ENCODE data around the gene DSC1. TPM values are rescaled to one million over a fixed set of nuclear protein-coding genes. Genes with fewer than 3 reads are reported as not detected.

DSC1 gene
- total RNA-seq, 1 experiment from 2014 or later = not detected

DNA sequence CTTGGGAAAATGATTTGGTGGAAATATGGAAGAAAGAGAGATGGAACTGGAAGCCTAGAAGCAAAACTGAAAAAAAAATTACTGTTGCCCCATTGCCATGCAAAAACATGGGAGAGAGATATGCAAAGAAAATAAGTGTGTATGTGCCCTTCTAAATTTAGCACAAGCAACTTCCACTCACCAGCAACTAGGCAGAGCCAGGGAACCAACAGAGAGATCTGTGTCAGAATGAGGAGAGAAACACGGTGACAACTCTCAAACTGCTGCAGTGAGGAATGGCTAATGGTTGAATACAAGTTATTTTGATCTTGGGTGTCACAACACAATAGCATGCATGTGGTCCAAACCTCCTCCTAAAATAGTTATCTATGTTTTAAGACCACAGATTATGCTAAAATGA, 71.3 kb downstream of the DSC1 start:
- BruUV-seq (replicated peaks) = no TSS peak
- Histone ChIP-seq H3K36me3 (ENCODE audit: low read depth, low read length) (no peaks in the 10 kb centered on the region), H3K27me3 (ENCODE audit: low read length) (no peaks in the 10 kb centered on the region), H3F3A (ENCODE audit: low read length, unreplicated experiment) (no peaks in the 10 kb centered on the region), H3K9me2 (replicated peaks; ENCODE audit: low read length) (no peaks in the 10 kb centered on the region), H3K27ac (ENCODE audit: low read length) (no peak overlapping the region), H3K9ac (ENCODE audit: low read length) (no peak overlapping the region), H2AFZ (ENCODE audit: low read length) (no peak overlapping the region), H4K20me1 (ENCODE audit: low read length) (no peaks in the 10 kb centered on the region), H3K79me2 (ENCODE audit: low read length) (peaks cover 15% of the 10 kb centered on the region), H3K9me3 (ENCODE audit: low read length) (no peaks in the 10 kb centered on the region), H3K4me2 (ENCODE audit: low read length) (0 out of 2 replicates have a peak overlapping the region, but pooled peaks have one; percentile 6), H3K4me3 (ENCODE audit: low read length) (no peak overlapping the region), H3K4me1 (ENCODE audit: insufficient read depth, low read length) (peaks cover 27% of the 10 kb centered on the region)
- DNase-seq (no peak), ATAC-seq (peak; percentile 17; the same call in 1 of the 2 replicates)
- intact Hi-C loops (cut with micrococcal nuclease) = no loop called here
- ChIA-PET CTCF (no interaction called here), POLR2A (ENCODE audit: unreplicated experiment) (no interaction called here)
- no peak for TF ChIP-seq EZH2phosphoT487 (IDR thresholded peaks at IDR 0.05; ENCODE audit: borderline replicate concordance, low read length)
- TF ChIP-seq, protein P1, sequence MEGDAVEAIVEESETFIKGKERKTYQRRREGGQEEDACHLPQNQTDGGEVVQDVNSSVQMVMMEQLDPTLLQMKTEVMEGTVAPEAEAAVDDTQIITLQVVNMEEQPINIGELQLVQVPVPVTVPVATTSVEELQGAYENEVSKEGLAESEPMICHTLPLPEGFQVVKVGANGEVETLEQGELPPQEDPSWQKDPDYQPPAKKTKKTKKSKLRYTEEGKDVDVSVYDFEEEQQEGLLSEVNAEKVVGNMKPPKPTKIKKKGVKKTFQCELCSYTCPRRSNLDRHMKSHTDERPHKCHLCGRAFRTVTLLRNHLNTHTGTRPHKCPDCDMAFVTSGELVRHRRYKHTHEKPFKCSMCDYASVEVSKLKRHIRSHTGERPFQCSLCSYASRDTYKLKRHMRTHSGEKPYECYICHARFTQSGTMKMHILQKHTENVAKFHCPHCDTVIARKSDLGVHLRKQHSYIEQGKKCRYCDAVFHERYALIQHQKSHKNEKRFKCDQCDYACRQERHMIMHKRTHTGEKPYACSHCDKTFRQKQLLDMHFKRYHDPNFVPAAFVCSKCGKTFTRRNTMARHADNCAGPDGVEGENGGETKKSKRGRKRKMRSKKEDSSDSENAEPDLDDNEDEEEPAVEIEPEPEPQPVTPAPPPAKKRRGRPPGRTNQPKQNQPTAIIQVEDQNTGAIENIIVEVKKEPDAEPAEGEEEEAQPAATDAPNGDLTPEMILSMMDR (conservative IDR thresholded peaks at IDR 0.05; ENCODE audit: low read depth, low read length) = no peak
- no peak for TF ChIP-seq EZH2 (IDR thresholded peaks at IDR 0.05; ENCODE audit: low read length, unreplicated experiment)

DNA sequence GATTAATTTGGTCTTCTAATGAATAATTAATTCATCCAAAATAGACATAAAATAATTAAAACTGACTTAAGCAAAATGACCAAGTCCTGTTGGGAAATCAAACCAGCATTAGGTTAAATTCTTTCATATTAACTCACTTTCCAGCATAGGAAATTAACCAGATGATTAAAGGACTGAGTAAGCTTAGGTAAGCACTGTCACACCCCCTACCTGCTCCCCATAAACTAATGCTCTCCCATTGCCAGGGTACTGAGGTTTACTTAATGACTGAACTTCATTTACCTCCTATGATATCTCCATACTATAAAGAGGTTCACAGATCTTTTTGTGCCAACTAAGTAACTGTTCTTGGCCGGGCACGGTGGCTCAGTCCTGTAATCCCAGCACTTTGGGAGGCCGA, 74.1 kb downstream of the DSC1 start:
- ChIA-PET CTCF (no interaction called here), POLR2A (ENCODE audit: unreplicated experiment) (no interaction called here)
- DNase-seq (peak; percentile 74), ATAC-seq (peak; percentile 96)
- Histone ChIP-seq H3K27me3 (ENCODE audit: low read length) (no peaks in the 10 kb centered on the region), H3K27ac (ENCODE audit: low read length) (0 out of 2 replicates have a peak overlapping the region, but pooled peaks have one; percentile 10), H3K79me2 (ENCODE audit: low read length) (no peaks in the 10 kb centered on the region), H2AFZ (ENCODE audit: low read length) (no peak overlapping the region), H3F3A (ENCODE audit: low read length, unreplicated experiment) (no peaks in the 10 kb centered on the region), H3K9ac (ENCODE audit: low read length) (no peak overlapping the region), H3K4me1 (ENCODE audit: insufficient read depth, low read length) (peaks cover 27% of the 10 kb centered on the region), H3K4me3 (ENCODE audit: low read length) (no peak overlapping the region), H3K4me2 (ENCODE audit: low read length) (peak overlapping the region; percentile 42), H3K36me3 (ENCODE audit: low read depth, low read length) (no peaks in the 10 kb centered on the region), H3K9me3 (ENCODE audit: low read length) (no peaks in the 10 kb centered on the region), H4K20me1 (ENCODE audit: low read length) (no peaks in the 10 kb centered on the region), H3K9me2 (replicated peaks; ENCODE audit: low read length) (no peaks in the 10 kb centered on the region)
- no TSS peak for BruUV-seq (replicated peaks)
- TF ChIP-seq EZH2 (IDR thresholded peaks at IDR 0.05; ENCODE audit: low read length, unreplicated experiment) (no peak), EZH2phosphoT487 (IDR thresholded peaks at IDR 0.05; ENCODE audit: borderline replicate concordance, low read length) (no peak)
- TF ChIP-seq, protein P1 (conservative IDR thresholded peaks at IDR 0.05; ENCODE audit: low read depth, low read length) = no peak
- intact Hi-C loops (cut with micrococcal nuclease) = no loop called here

DNA sequence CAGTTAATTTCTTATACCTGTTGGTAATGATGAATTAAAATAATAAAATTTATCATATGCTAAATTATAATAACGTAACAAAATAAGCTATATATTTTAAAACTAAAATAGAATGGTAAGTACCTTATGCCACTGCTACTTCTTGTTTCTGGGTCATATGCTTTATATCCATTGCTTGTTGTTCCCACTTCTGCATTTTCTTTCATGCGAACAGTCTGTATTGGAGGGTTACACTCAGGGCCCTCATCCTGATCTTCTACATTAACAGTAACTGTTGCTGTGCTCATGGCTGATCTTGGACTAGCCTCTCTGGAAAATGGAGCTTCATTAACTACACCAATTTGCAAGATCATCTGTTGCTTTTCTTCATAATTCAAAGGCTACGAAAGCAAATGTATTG, 82.7 kb downstream of the DSC1 start:
- DNase-seq (no peak), ATAC-seq (no peak)
- CTCF ChIA-PET = no interaction called here
- H3K9ac ChIP-seq (ENCODE audit: low read length) = no peak overlapping the region
- H3K79me2 ChIP-seq (ENCODE audit: low read length) = no peaks in the 10 kb centered on the region
- H3K27me3 ChIP-seq (ENCODE audit: low read length) = no peaks in the 10 kb centered on the region
- no peaks in the 10 kb centered on the region for H3K4me1 ChIP-seq (ENCODE audit: insufficient read depth, low read length)
- POLR2A ChIA-PET (ENCODE audit: unreplicated experiment) = no interaction called here
- TF ChIP-seq, protein P1 (conservative IDR thresholded peaks at IDR 0.05; ENCODE audit: low read depth, low read length) = no peak
- intact Hi-C loops (cut with micrococcal nuclease) = no loop called here
- H2AFZ ChIP-seq (ENCODE audit: low read length) = no peak overlapping the region
- H3K4me2 ChIP-seq (ENCODE audit: low read length) = no peak overlapping the region
- no peaks in the 10 kb centered on the region for H3K36me3 ChIP-seq (ENCODE audit: low read depth, low read length)
- no peak overlapping the region for H3K27ac ChIP-seq (ENCODE audit: low read length)
- no peaks in the 10 kb centered on the region for H3K9me3 ChIP-seq (ENCODE audit: low read length)
- no peaks in the 10 kb centered on the region for H4K20me1 ChIP-seq (ENCODE audit: low read length)
- H3K4me3 ChIP-seq (ENCODE audit: low read length) = no peak overlapping the region
- BruUV-seq (replicated peaks) = no TSS peak
- H3K9me2 ChIP-seq (replicated peaks; ENCODE audit: low read length) = no peaks in the 10 kb centered on the region
- no peaks in the 10 kb centered on the region for H3F3A ChIP-seq (ENCODE audit: low read length, unreplicated experiment)

Other genes with a start within 250 kb of the DSC1 start
- 11.1 and 14.6 TPM in 2 replicates for gene DSC3, start 120.1 kb downstream of the DSC1 start, total RNA-seq (2014; rRNA removed)
- gene DSC2, start 60.4 kb downstream of the DSC1 start, total RNA-seq (2014; rRNA removed) = 4.8 and 6.9 TPM in 2 replicates
- not detected in 2 replicates for gene DSG1, start 155.3 kb upstream of the DSC1 start, total RNA-seq (2014; rRNA removed)
- 0.04 TPM in 1 of 2 replicates, not detected in the other for gene DSG4, start 213.9 kb upstream of the DSC1 start, total RNA-seq (2014; rRNA removed)